Upper lobe of right lung (tissue), 1 donor: Measurements from ENCODE around the gene CCT6B. TPM values are rescaled to one million over a fixed set of nuclear protein-coding genes. Genes with fewer than 3 reads are reported as not detected.
A peak's percentile ranks its signal among the peaks of the same experiment; 100 is the strongest.

Source experiments
- ATAC-seq: fragments of 200-7000 bp; cut with Tn5 transposase; one replicate; pipeline ENCODE4 v1.9.1; 2020; ENCODE audit warnings: mild to moderate bottlenecking, moderate library complexity
- DNase-seq: peaks from one replicate; pipeline ENCODE4 v3.0.0-alpha.2; 2020
- H3K27ac ChIP-seq: fragments of 200-600 bp; one replicate; pipeline ENCODE4 v1.8.0; 2022
- H3K27me3 ChIP-seq: fragments of 200-600 bp; one replicate; pipeline ENCODE4 v1.8.0; 2022; ENCODE audit warnings: mild to moderate bottlenecking
- H3K36me3 ChIP-seq: fragments of 200-600 bp; one replicate; pipeline ENCODE4 v1.8.0; 2022
- H3K4me1 ChIP-seq: fragments of 200-600 bp; one replicate; pipeline ENCODE4 v1.8.0; 2022
- H3K4me3 ChIP-seq: fragments of 200-600 bp; one replicate; pipeline ENCODE4 v1.8.0; 2022; ENCODE audit warnings: mild to moderate bottlenecking
- H3K9me3 ChIP-seq: fragments of 200-600 bp; one replicate; pipeline ENCODE4 v1.8.0; 2022
- intact Hi-C: fragments of 100-400 bp; cut with DNase I; formaldehyde crosslinking; loops from one replicate; pipeline ENCODE4 v1.11.0; 2022
- total RNA-seq: library from RNA; stranded (reverse); fragmentation: NEBNext Ultra II Directional; extraction: Animal tissue kit (Norgen Biotek cat#: 25700); gene quantifications from one replicate; pipeline ENCODE4 v1.2.1, GENCODE V29; 2021
- TF ChIP-seq, protein P1 (sequence below): fragments of 200-600 bp; IDR thresholded peaks from one replicate; pipeline ENCODE4 v1.8.0; 2022; ENCODE audit warnings: antibody characterized with exemption
- donor health status: DM: no; HTN: yes; CAD: no; lungs with severe emphysema.

Gene CCT6B
- total RNA-seq, 1 donor from 2014 or later, result 1.7 TPM

DNA sequence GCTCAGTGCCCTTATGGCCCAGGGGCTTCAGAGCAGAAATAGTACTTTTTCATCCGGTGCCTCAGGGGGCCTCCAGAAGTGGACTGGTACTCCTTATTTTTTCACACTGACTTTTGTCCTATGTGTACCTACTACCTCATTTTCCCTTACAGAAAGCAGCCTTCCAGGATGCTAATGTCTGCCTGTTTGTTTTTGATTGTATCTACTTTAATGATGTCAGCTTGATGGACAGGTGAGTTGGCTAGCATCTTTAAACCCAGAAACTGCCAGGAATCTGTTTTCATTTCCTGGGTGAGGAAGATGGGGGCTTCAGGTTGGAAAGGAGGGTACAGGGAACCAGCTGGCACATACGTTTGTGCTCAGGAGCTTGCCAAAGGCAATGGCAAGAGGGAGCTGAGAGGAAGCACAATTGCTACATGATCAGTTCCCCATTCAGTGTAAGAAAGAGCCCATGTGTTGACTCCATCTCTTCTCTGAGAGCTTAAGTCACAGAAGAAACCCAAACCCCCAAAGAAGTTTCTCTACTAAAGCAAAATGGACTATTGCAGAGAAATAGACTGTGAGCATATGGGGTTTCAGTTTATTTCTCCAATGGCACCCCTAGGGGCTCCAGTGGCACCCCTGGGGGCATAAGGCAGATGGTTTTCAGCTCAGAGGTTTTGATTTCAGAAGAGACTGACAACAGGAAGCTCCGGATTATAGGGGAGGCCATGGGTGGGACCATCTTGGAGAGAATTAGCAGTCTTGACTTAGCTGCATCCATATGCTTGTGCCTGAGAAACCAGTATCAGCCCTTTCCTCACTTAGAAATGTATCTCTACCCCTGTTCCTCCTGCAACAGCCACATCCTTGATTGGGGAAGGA is 35.4 kb upstream of the CCT6B start:
- H3K9me3 ChIP-seq, result no peaks in the 10 kb centered on the region
- H3K4me3 ChIP-seq, result no peak overlapping the region
- peaks cover 13% of the 10 kb centered on the region for H3K4me1 ChIP-seq
- H3K27ac ChIP-seq, result no peak overlapping the region
- no peak for DNase-seq
- TF ChIP-seq, protein P1, sequence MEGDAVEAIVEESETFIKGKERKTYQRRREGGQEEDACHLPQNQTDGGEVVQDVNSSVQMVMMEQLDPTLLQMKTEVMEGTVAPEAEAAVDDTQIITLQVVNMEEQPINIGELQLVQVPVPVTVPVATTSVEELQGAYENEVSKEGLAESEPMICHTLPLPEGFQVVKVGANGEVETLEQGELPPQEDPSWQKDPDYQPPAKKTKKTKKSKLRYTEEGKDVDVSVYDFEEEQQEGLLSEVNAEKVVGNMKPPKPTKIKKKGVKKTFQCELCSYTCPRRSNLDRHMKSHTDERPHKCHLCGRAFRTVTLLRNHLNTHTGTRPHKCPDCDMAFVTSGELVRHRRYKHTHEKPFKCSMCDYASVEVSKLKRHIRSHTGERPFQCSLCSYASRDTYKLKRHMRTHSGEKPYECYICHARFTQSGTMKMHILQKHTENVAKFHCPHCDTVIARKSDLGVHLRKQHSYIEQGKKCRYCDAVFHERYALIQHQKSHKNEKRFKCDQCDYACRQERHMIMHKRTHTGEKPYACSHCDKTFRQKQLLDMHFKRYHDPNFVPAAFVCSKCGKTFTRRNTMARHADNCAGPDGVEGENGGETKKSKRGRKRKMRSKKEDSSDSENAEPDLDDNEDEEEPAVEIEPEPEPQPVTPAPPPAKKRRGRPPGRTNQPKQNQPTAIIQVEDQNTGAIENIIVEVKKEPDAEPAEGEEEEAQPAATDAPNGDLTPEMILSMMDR, result no peak
- no peaks in the 10 kb centered on the region for H3K27me3 ChIP-seq
- ATAC-seq, result no peak
- intact Hi-C loops, result no loop called here
- peaks cover 57% of the 10 kb centered on the region for H3K36me3 ChIP-seq

DNA sequence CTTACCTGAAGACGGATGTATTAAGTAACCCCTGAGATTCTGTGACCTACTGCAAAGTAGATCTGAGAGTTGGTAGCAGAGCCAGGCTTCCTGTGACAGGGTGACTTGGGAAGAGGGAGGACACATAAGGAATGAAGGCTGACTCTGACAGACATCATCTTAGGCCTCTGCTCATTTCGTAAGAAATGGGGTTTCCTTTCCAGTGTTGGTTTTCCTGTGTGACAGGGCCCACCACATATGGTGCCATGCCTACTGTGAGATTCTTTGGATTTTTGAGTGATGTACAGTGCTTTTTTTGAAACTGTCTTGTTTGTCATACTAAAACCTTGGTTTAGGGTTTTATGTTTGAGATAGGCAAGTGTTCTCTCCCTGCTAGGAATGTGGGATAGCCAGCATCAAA is 31.8 kb upstream of the CCT6B start:
- no peaks in the 10 kb centered on the region for H3K27me3 ChIP-seq
- no peak overlapping the region for H3K27ac ChIP-seq
- no peaks in the 10 kb centered on the region for H3K9me3 ChIP-seq
- ATAC-seq (no peak), DNase-seq (no peak)
- no peak overlapping the region for H3K4me3 ChIP-seq
- H3K4me1 ChIP-seq, result peaks cover 13% of the 10 kb centered on the region
- TF ChIP-seq, protein P1, result no peak
- peaks cover 59% of the 10 kb centered on the region for H3K36me3 ChIP-seq
- intact Hi-C loops, result no loop called here

DNA sequence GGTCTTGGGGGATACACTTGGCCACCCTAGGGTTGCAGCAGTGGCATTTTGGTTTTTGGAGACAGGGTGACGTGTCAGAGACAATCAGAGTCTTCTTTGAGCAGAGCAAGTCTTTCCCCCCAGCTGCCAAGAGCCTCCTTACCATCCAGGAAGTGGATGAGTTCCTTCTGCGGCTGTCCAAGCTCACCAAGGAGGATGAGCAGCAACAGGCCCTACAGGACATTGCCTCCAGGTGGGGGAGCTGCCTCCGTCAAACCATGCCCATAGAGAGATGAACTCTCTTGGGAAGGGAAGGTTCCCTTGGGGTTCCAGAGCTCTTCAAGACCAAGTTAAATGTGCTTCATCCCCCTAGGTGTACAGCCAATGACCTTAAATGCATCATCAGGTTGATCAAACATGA is 30.3 kb upstream of the CCT6B start:
- DNase-seq (no peak), ATAC-seq (no peak)
- no peaks in the 10 kb centered on the region for H3K27me3 ChIP-seq
- no peaks in the 10 kb centered on the region for H3K9me3 ChIP-seq
- H3K4me1 ChIP-seq, result no peaks in the 10 kb centered on the region
- TF ChIP-seq, protein P1, result no peak
- no peak overlapping the region for H3K4me3 ChIP-seq
- H3K36me3 ChIP-seq, result peaks cover 71% of the 10 kb centered on the region
- no peak overlapping the region for H3K27ac ChIP-seq
- intact Hi-C loops, result no loop called here

DNA sequence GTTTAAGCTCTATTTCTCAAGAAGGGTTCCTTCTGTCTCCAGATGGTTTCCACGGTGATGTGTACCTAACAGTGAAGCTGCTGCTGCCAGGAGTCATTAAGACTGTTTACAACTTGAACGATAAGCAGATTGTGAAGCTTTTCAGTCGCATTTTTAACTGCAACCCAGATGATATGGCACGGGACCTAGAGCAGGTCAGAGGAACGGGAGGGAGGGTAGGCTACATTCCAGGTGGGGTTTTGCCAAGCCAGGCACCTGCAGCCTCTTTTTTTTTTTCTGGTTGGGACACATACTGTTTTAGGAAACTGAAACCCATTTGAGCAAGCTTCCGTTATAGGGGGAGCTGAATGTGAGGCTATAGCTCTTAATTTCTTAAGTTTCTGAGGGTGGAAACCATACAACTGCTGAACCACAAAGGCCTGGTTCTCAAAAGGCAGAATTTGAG is 29.7 kb upstream of the CCT6B start:
- Histone ChIP-seq H3K4me3 (no peak overlapping the region), H3K9me3 (no peaks in the 10 kb centered on the region), H3K4me1 (no peaks in the 10 kb centered on the region), H3K27ac (no peak overlapping the region), H3K36me3 (peaks cover 77% of the 10 kb centered on the region), H3K27me3 (no peaks in the 10 kb centered on the region)
- ATAC-seq (peak; percentile 69), DNase-seq (no peak)
- intact Hi-C loops, result no loop called here
- TF ChIP-seq, protein P1, result no peak

DNA sequence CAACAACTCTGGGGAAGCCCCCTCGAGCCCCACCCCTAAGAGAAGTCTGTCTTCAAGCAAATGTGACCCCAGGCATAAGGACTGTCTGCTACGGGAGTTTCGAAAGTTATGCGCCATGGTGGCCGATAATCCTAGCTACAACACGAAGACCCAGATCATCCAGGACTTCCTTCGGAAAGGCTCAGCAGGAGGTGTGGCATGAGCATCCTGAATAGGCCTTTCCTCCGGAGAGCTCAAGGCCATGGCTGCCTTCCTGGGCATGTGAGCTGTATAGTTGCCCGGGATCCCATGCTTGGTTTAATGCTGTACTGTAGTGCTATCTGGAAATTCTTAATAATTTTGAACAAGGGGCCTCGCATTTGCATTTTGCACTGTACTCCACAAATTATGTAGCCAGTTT is 28.2 kb upstream of the CCT6B start:
- ATAC-seq (no peak), DNase-seq (no peak)
- Histone ChIP-seq H3K9me3 (no peaks in the 10 kb centered on the region), H3K4me1 (no peaks in the 10 kb centered on the region), H3K27ac (no peak overlapping the region), H3K36me3 (peaks cover 70% of the 10 kb centered on the region), H3K4me3 (no peak overlapping the region), H3K27me3 (no peaks in the 10 kb centered on the region)
- intact Hi-C loops, result no loop called here
- TF ChIP-seq, protein P1, result no peak
